Hepatocyte (in vitro differentiated cells): ENCODE measurements around the gene SLAIN1. TPM values are rescaled to one million over a fixed set of nuclear protein-coding genes. Genes with fewer than 3 reads are reported as not detected.
A peak's percentile ranks its signal among the peaks of the same experiment; 100 is the strongest.
"Not testable (repeated sequence)": the region's sequence is repeated elsewhere in the genome, so short reads cannot be mapped to it uniquely, and the experiment has no call there.

Source experiments
- DNase-seq: peaks from one replicate; pipeline ENCODE4 v3.0.0-alpha.2; 2016; ENCODE audit warnings: low spot score
- H2AFZ ChIP-seq: fragments of 200-600 bp; sonication (generic); 2 replicates; pipeline ENCODE4 v1.6.0; 2016; ENCODE audit warnings: antibody characterized with exemption, mild to moderate bottlenecking
- H3K27ac ChIP-seq: fragments of 200-600 bp; sonication (generic); 2 replicates; pipeline ENCODE4 v1.5.1; 2016; ENCODE audit warnings: mild to moderate bottlenecking
- H3K27me3 ChIP-seq: fragments of 200-600 bp; sonication (generic); 2 replicates; pipeline ENCODE4 v1.6.1; 2016
- H3K36me3 ChIP-seq: fragments of 200-600 bp; sonication (generic); replicated peaks from 2 replicates; pipeline ENCODE4 v1.5.1; 2016; ENCODE audit warnings: low read depth; ENCODE audit not compliant: insufficient read depth
- H3K4me1 ChIP-seq: fragments of 200-600 bp; sonication (generic); 2 replicates; pipeline ENCODE4 v1.5.1; 2016; ENCODE audit warnings: mild to moderate bottlenecking, moderate library complexity; ENCODE audit not compliant: insufficient read depth
- H3K4me2 ChIP-seq: fragments of 200-600 bp; sonication (generic); 2 replicates; pipeline ENCODE4 v1.6.0; 2016
- H3K4me3 ChIP-seq: fragments of 200-600 bp; sonication (generic); 2 replicates; pipeline ENCODE4 v1.5.1; 2016; ENCODE audit warnings: mild to moderate bottlenecking
- H3K79me2 ChIP-seq: fragments of 200-600 bp; sonication (generic); 2 replicates; pipeline ENCODE4 v1.6.0; 2017; ENCODE audit warnings: mild to moderate bottlenecking
- H3K9me2 ChIP-seq: fragments of 200-600 bp; sonication (generic); replicated peaks from 2 replicates; pipeline ENCODE4 v1.6.0; 2017; ENCODE audit warnings: mild to moderate bottlenecking; ENCODE audit not compliant: insufficient read depth
- H3K9me3 ChIP-seq: fragments of 200-600 bp; sonication (generic); 2 replicates; pipeline ENCODE4 v1.5.1; 2016; ENCODE audit warnings: low read depth, mild to moderate bottlenecking
- H4K20me1 ChIP-seq: fragments of 200-600 bp; sonication (generic); 2 replicates; pipeline ENCODE4 v1.6.0; 2016; ENCODE audit warnings: mild to moderate bottlenecking; ENCODE audit not compliant: insufficient read depth, poor library complexity, severe bottlenecking
- EZH2 ChIP-seq: fragments of 200-600 bp; sonication (generic); IDR thresholded peaks from 2 replicates; pipeline ENCODE4 v1.6.1; 2016; ENCODE audit warnings: antibody characterized with exemption, mild to moderate bottlenecking, borderline replicate concordance
- EZH2phosphoT487 ChIP-seq: fragments of 200-600 bp; sonication (generic); IDR thresholded peaks from one replicate; pipeline ENCODE4 v1.6.1; 2018; ENCODE audit warnings: antibody characterized with exemption, mild to moderate bottlenecking, low read depth, moderate library complexity; ENCODE audit not compliant: unreplicated experiment, severe bottlenecking
- WGBS: methylation state at CpG from one replicate; pipeline ENCODE4 v1.1.6; 2016; ENCODE audit warnings: low lambda C conversion rate; ENCODE audit errors: missing lambda C conversion rate; 5-methylcytosine and 5-hydroxymethylcytosine counted together
- polyA plus RNA-seq: library from polyadenylated mRNA; unstranded; fragments of >200 nt; fragmentation: Nextera tagmentation; extraction: Ambion mirVana; gene quantifications from 2 replicates; pipeline ENCODE4 v1.2.1, GENCODE V29; 2016
- total RNA-seq: library from RNA; depleted of rRNA; stranded (reverse); fragments of >200 nt; gene quantifications from 2 replicates; pipeline ENCODE4 v1.2.3, GENCODE V29; 2014
- TF ChIP-seq, protein P1 (sequence below): fragments of 200-600 bp; sonication (generic); IDR thresholded peaks from 2 replicates; pipeline ENCODE4 v1.5.1; 2016; ENCODE audit warnings: antibody characterized with exemption, mild to moderate bottlenecking; ENCODE audit not compliant: poor library complexity

SLAIN1 gene
- total RNA-seq (19.5 and 22.7 TPM in 2 replicates), polyA plus RNA-seq (6.0 and 11.3 TPM in 2 replicates)

DNA sequence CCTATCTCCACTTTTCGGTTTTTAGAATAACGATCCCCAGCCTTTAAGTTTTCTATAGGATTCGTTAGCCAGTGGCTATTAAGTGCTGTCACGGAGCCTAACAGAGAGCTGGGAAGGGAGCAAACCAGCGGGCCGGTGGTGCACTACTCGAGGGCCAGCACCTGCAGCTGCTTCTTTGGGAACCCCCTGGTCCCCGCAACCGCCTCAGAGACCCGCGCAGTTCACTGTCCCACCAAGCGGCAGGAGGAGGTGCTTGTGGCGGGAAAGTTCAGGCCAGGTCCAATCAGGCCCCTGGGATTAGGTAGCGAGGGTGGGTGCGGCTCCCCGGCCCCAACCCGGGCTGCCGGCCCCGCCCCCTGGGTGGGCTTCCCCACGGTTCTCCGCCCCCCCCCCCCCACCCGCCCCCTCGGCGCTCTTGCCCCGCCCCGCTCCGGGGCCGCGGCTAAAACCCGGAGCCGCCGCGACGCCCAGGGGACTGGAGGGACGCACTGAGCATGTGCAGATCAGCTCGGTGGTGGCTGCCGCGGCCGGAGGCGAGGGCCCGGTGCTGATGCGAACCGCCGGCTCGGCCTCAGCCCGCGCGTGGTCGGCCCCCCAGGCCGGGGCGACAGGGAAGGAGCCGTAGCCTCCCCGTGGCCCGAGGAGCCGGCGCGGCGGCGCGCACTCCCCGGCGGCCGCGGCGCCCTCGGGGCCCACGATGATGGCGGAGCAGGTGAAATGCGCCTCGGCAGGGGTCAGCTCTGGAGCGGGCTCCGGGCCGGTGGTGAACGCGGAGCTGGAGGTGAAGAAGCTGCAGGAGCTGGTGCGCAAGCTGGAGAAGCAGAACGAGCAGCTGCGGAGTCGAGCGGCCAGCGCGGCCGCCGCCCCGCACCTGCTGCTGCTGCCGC, at the start of gene SLAIN1:
Gene SLAIN1 (plus strand): TSS at position 471 of the 887 bp plus-strand sequence. CDS start 227 bp downstream, at position 698.
- WGBS = 1% methylated on average over 59 of the region's 86 CpGs
- H3K79me2 ChIP-seq = peaks cover 20% of the 10 kb centered on the region
- peaks cover 5% of the 10 kb centered on the region for H3K4me1 ChIP-seq
- DNase-seq = peak; percentile 87
- peak within 1 kb of the TSS; percentile 88 for H3K4me2 ChIP-seq
- no peak within 1 kb of the TSS for H3K27ac ChIP-seq
- H3K9me2 ChIP-seq = no peaks in the 10 kb centered on the region
- TF ChIP-seq, protein P1, sequence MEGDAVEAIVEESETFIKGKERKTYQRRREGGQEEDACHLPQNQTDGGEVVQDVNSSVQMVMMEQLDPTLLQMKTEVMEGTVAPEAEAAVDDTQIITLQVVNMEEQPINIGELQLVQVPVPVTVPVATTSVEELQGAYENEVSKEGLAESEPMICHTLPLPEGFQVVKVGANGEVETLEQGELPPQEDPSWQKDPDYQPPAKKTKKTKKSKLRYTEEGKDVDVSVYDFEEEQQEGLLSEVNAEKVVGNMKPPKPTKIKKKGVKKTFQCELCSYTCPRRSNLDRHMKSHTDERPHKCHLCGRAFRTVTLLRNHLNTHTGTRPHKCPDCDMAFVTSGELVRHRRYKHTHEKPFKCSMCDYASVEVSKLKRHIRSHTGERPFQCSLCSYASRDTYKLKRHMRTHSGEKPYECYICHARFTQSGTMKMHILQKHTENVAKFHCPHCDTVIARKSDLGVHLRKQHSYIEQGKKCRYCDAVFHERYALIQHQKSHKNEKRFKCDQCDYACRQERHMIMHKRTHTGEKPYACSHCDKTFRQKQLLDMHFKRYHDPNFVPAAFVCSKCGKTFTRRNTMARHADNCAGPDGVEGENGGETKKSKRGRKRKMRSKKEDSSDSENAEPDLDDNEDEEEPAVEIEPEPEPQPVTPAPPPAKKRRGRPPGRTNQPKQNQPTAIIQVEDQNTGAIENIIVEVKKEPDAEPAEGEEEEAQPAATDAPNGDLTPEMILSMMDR = no peak
- TF ChIP-seq EZH2 (no peak), EZH2phosphoT487 (no peak)
- no peaks in the 10 kb centered on the region for H4K20me1 ChIP-seq
- peak within 1 kb of the TSS; percentile 71 for H3K4me3 ChIP-seq
- peak within 1 kb of the TSS; percentile 71 for H2AFZ ChIP-seq
- H3K27me3 ChIP-seq = peaks cover 18% of the 10 kb centered on the region
- H3K9me3 ChIP-seq = no peaks in the 10 kb centered on the region
- H3K36me3 ChIP-seq = no peaks in the 10 kb centered on the region

DNA sequence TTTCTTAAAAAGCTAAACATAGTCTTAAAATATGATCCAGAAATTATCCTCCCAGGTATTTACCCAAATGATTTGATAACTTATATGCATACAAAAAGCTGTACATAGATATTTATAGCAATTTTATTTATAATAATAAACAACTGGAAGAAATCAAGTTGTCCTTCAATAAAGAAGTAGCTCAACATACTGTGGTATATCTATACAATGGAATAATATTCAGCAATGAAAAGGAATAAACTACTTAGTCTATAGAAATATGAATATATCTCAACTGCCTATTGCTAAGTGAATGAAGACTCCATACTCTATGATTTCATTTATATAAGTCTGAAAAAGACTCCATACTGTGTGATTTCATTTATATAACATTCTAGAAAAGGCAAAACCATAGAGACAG, 47.1 kb upstream of the SLAIN1 start:
- DNase-seq = no peak
- Histone ChIP-seq H3K27me3 (no peaks in the 10 kb centered on the region), H3K4me3 (no peak overlapping the region), H3K9me3 (no peaks in the 10 kb centered on the region), H4K20me1 (no peaks in the 10 kb centered on the region), H3K79me2 (no peaks in the 10 kb centered on the region), H3K36me3 (no peaks in the 10 kb centered on the region), H2AFZ (no peak overlapping the region), H3K4me1 (no peaks in the 10 kb centered on the region), H3K4me2 (no peak overlapping the region), H3K9me2 (no peaks in the 10 kb centered on the region), H3K27ac (no peak overlapping the region)
- TF ChIP-seq, protein P1 = no peak
- TF ChIP-seq EZH2phosphoT487 (no peak), EZH2 (no peak)

DNA sequence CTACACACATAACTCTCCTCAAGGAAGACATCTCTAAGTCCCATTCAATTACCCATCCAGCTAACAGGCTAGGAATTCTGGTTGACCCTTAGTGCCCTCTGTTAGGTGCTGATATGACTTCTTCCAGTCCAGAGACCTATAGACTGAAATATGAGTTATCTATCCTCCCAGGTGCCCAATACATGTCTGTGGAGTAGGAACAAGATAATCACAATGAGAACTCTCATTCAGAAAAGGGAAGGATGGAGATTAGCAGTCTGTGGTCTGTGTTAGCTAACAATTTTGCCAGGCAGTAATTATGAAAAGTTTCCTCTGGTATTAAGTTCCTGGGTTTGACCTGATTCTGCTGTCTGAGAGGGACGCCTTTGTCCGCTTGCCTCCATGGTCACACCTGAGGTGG, 44.2 kb upstream of the SLAIN1 start:
- WGBS = 88% methylated on average over 2 of the region's 2 CpGs
- no peak for DNase-seq
- Histone ChIP-seq H3K4me3 (no peak overlapping the region), H3K79me2 (no peaks in the 10 kb centered on the region), H3K36me3 (no peaks in the 10 kb centered on the region), H4K20me1 (no peaks in the 10 kb centered on the region), H3K9me2 (no peaks in the 10 kb centered on the region), H2AFZ (no peak overlapping the region), H3K4me2 (no peak overlapping the region), H3K4me1 (no peaks in the 10 kb centered on the region), H3K27me3 (no peaks in the 10 kb centered on the region), H3K27ac (no peak overlapping the region), H3K9me3 (no peaks in the 10 kb centered on the region)
- TF ChIP-seq, protein P1 = no peak
- no peak for TF ChIP-seq EZH2
- TF ChIP-seq EZH2phosphoT487 = no peak

DNA sequence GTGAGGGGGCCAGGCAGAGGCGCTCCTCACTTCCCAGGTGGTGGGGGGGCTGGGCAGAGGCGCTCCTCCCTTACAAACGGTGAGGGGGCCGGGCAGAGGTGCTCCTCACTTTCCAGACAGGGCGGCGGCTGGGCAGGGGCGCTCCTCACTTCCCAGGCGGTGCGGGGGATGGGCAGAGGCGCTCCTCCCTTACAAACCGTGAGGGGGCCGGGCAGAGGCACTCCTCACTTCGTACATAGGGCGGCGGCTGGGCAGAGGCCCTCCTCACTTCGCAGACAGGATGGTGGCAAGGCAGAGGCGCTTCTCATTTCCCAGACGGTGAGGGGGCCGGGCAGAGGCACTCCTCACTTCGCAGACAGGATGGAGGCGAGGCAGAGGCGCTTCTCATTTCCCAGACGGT, 37.5 kb upstream of the SLAIN1 start:
- H3K4me3 ChIP-seq, H3K4me1 ChIP-seq, H3K79me2 ChIP-seq, H3K27me3 ChIP-seq, H3K27ac ChIP-seq, H2AFZ ChIP-seq, DNase-seq, H3K9me2 ChIP-seq, H3K9me3 ChIP-seq, H3K4me2 ChIP-seq, H4K20me1 ChIP-seq, H3K36me3 ChIP-seq: not testable (repeated sequence)
- WGBS = 92% methylated on average over 12 of the region's 23 CpGs
